ENCODE measurements around the gene TRIM2. TPM values are rescaled to one million over a fixed set of nuclear protein-coding genes. Genes with fewer than 3 reads are reported as not detected.

The TRIM2 gene
- polyA plus RNA-seq, 1 of the 3 experiments (the other 2 are of a cell fraction) = 16.4 TPM

- CTCF ChIA-PET = interaction anchor here (1.5 to 1.7 kb wide), 2 partner anchors 12 to 91 kb away, joined by 3 to 5 read pairs; no protein-coding TSS in a partner anchor
- Histone ChIP-seq H3K79me2 (ENCODE audit: insufficient read depth) (peaks cover 43% of the 10 kb centered on the region; the same call in 1 of the 2 replicates), H3F3A (replicated peaks; ENCODE audit: insufficient read depth) (peaks cover 29% of the 10 kb centered on the region), H3K27me3 (ENCODE audit: insufficient read depth) (no peaks in the 10 kb centered on the region), H4K20me1 (ENCODE audit: insufficient read depth) (no peaks in the 10 kb centered on the region; the same call in 1 of the 2 replicates), H3K36me3 (replicated peaks in 1 of 2; ENCODE audit: control insufficient read depth in 1 of 2, insufficient read depth in 2 of 2, low read length in 1 of 2) (peaks cover 5 to 13% of the 10 kb centered on the region in 2 experiments), H3K4me2 (peak overlapping the region; percentile 64), H3K4me1 (ENCODE audit: control insufficient read depth in 1 of 2, insufficient read depth in 2 of 2, low read depth in 1 of 2, low read length in 1 of 2) (peaks cover 24 to 34% of the 10 kb centered on the region in 2 experiments; a peak in 3 of 4 replicates), H3K9me2 (no peaks in the 10 kb centered on the region), H3K4me3 (ENCODE audit: low read depth in 2 of 2, low read length in 1 of 2) (peak overlapping the region in 1 of 2 experiments; percentile 28; a peak in 1 of 4 replicates), H3K27ac (ENCODE audit: low read depth in 2 of 2, low read length in 1 of 2) (peak overlapping the region; percentile 84 to 88), H3K9me3 (no peaks in the 10 kb centered on the region), H3K9ac (peak overlapping the region; percentile 16; the same call in 1 of the 2 replicates), H2AFZ (ENCODE audit: low read depth) (no peak overlapping the region)
- no peak for DNase-seq
- TF ChIP-seq SMC3 (IDR thresholded peaks at IDR 0.05; ENCODE audit: low read depth, low read length) (no peak), TCF12 (IDR thresholded peaks at IDR 0.05) (peak; percentile 98), RAD21 (IDR thresholded peaks at IDR 0.05; ENCODE audit: low read length) (no peak), NRF1 (IDR thresholded peaks at IDR 0.05; ENCODE audit: low read depth, low read length) (no peak), FOXM1 (IDR thresholded peaks at IDR 0.05; ENCODE audit: low read depth) (peak; percentile 93), FOSL2 (IDR thresholded peaks at IDR 0.05; ENCODE audit: borderline replicate concordance, low read depth) (peak; percentile 97), TEAD4 (IDR thresholded peaks at IDR 0.05; ENCODE audit: borderline replicate concordance, insufficient read depth) (peak; percentile 97), PBX3 (IDR thresholded peaks at IDR 0.05) (peak; percentile 99), POLR2AphosphoS5 (IDR thresholded peaks at IDR 0.05; ENCODE audit: low read depth, low read length) (peak; percentile 94), MEF2A (IDR thresholded peaks at IDR 0.05; ENCODE audit: borderline replicate concordance, low read depth) (peak; percentile 77), SIN3A (IDR thresholded peaks at IDR 0.05; ENCODE audit: borderline replicate concordance, low read depth, low read length) (peak; percentile 84; the same call in 1 of the 2 replicates), JUND (IDR thresholded peaks at IDR 0.05) (peak; percentile 98), GABPA (IDR thresholded peaks at IDR 0.05; ENCODE audit: low read depth) (peak; percentile 51), FOXJ3 (CRISPR knock-in tag; IDR thresholded peaks at IDR 0.05) (no peak), ELF1 (IDR thresholded peaks at IDR 0.05) (peak; percentile 57; the same call in 1 of the 2 replicates), USF1 (IDR thresholded peaks at IDR 0.05; ENCODE audit: borderline replicate concordance, low read depth) (peak; percentile 30; the same call in 1 of the 2 replicates), EZH2phosphoT487 (IDR thresholded peaks at IDR 0.05; ENCODE audit: borderline replicate concordance, low read depth) (no peak), YY1 (IDR thresholded peaks at IDR 0.05; ENCODE audit: low read depth) (peak; percentile 56; the same call in 1 of the 2 replicates), RXRA (IDR thresholded peaks at IDR 0.05; ENCODE audit: borderline replicate concordance, low read depth) (peak; percentile 83), ZBTB33 (IDR thresholded peaks at IDR 0.05; ENCODE audit: borderline replicate concordance, low read depth) (peak; percentile 72), NFIC (IDR thresholded peaks at IDR 0.05; ENCODE audit: borderline replicate concordance) (peak; percentile 99), EP300 (IDR thresholded peaks at IDR 0.05; ENCODE audit: borderline replicate concordance in 1 of 2, low read depth in 1 of 2, low read length in 1 of 2) (peak; percentile 67 to 96), MAX (IDR thresholded peaks at IDR 0.05; ENCODE audit: low read depth) (peak; percentile 86)
- POLR2A ChIA-PET = no interaction called here
- 9% methylated on average over 5 of the region's 5 CpGs for WGBS (ENCODE audit: low lambda C conversion rate)
Observed at GRCh38 chr4:153233761-153234371, 29.6 kb downstream of the TRIM2 start.
